HAP-1 (cell line): ENCODE measurements around the gene DMD.

Source experiments
- DNase-seq, 2 experiments: peaks; one replicate each; pipeline ENCODE4 v3.0.0-alpha.2; 2016 to 2020; ENCODE audit warnings: low spot score in 2 of 2
- H3K27me3 ChIP-seq: fragments of 250-450 bp; sonication (Bioruptor Pico); 2 replicates; pipeline ENCODE4 v1.5.1; 2020; ENCODE audit warnings: low read depth, mild to moderate bottlenecking, moderate library complexity
- H3K36me3 ChIP-seq: fragments of 250-450 bp; sonication (Bioruptor Pico); replicated peaks from 2 replicates; pipeline ENCODE4 v1.5.1; 2020; ENCODE audit warnings: mild to moderate bottlenecking
- H3K4me1 ChIP-seq: fragments of 250-450 bp; sonication (Bioruptor Pico); 2 replicates; pipeline ENCODE4 v1.5.1; 2020; ENCODE audit warnings: mild to moderate bottlenecking
- H3K4me3 ChIP-seq: fragments of 250-450 bp; sonication (Bioruptor Pico); 2 replicates; pipeline ENCODE4 v1.5.1; 2020; ENCODE audit warnings: mild to moderate bottlenecking, moderate library complexity
- H3K9me3 ChIP-seq: fragments of 250-450 bp; sonication (Bioruptor Pico); 2 replicates; pipeline ENCODE4 v1.5.1; 2020; ENCODE audit warnings: mild to moderate bottlenecking, moderate library complexity
- in situ Hi-C: fragments of 300-500 bp; cut with MboI; formaldehyde crosslinking; loops from 3 replicates; pipeline ENCODE4 v1.14.3; 2020; ENCODE audit warnings: low sequenced_read_pairs, inconsistent platforms, mixed read lengths

DMD gene

DNA sequence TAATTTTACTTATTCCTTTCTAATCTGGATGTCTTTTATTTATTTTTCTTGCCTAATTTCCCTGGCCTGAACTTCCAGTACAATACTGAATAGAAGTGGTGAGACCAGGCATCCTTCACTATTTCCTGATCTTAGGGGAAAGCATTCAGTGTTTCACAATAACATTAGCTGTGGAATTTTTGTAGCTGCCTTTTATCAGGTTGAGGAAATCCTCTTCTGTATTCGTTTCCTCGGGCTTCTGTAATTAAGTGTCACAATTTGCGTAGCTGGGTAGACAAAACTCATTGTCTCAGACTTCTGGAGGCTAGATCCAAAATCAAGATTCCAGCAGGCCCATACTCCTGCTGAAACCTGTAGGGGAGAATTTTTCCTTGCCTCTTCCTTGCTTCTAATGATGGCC lies 1541.1 kb downstream of the DMD start:
- Histone ChIP-seq H3K4me1 (no peaks in the 10 kb centered on the region), H3K4me3 (no peak overlapping the region), H3K27me3 (no peaks in the 10 kb centered on the region; the same call in 1 of the 2 replicates), H3K36me3 (no peaks in the 10 kb centered on the region), H3K9me3 (no peaks in the 10 kb centered on the region)
- in situ Hi-C loops, result loop anchor here (25.0 kb wide), 1 partner anchor 933 kb away; no protein-coding TSS in a partner anchor
- DNase-seq, result no peak

DNA sequence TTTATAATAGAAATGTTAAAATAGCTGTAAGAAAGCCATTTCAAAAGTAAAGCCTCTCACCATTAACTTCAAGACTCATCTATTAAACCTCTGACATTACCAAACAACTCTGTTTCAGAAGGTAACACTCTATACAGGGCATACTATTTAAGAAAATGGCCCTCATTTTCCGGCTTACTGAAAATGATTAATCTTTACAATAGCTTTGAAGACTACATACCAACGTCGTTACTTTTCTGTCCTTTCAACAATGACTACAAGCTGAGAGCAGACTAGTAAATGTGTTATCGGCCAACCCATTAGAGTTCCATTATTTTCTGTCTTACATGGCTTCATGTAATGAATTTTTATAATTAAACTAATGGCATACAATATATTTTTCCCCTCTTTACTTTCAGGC lies 1545.9 kb downstream of the DMD start:
- Histone ChIP-seq H3K36me3 (no peaks in the 10 kb centered on the region), H3K9me3 (no peaks in the 10 kb centered on the region)
- in situ Hi-C loops, result loop anchor here (25.0 kb wide), 1 partner anchor 928 kb away; no protein-coding TSS in a partner anchor

DNA sequence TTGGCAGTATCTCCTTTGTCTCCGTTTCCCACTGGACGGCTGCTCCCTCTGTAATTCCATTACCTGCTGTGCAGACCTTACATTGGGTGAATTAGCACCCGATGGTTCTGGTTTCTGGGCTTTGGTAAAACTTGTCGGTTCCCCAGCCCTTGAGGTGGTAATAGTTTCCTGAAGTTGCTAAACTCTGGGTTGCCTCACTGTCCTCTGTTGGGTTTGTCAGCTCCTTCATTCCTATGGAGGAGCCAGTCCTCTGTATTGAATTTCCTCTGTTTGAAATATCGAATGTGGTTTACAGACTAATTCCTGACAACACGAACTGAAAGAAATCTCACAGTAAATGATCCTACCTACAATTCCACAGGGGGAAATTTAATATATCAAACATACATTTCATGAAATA lies 1548.2 kb downstream of the DMD start:
- no peak for DNase-seq
- in situ Hi-C loops, result loop anchor here (25.0 kb wide), 1 partner anchor 926 kb away; no protein-coding TSS in a partner anchor

More for the DNA sequence above, 1545.9 kb downstream of the DMD start:
- no peak for DNase-seq
- no peaks in the 10 kb centered on the region for H3K4me1 ChIP-seq
- H3K4me3 ChIP-seq, result no peak overlapping the region
- H3K27me3 ChIP-seq, result peaks cover 9% of the 10 kb centered on the region

DNA sequence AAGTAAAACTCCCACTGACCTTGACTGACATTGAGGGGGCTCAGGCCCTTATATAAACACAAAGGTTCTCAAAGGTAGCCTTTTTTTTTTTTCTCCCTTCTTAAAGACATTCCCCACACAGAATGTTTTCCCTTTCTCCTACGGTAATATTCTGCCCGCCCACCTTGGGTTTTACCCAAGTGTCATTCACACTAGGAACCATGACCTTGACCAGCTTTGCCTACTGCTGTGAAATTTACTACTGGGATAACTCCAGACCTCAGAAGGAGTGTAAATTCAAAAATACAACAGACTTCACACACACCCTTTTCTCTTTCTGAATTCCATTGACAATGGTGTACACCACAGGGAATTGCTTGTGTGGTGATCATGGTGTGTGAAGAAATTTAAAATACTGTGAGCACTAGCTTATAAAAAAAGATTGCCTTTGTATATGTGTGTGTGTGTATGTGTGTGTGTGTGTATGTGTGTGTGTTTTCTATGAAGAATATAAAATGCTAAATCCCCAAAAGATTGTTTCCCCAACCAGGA lies 1550.0 kb downstream of the DMD start:
- in situ Hi-C loops, result loop anchor here (25.0 kb wide), 1 partner anchor 924 kb away; no protein-coding TSS in a partner anchor
- DNase-seq, result no peak
- no peaks in the 10 kb centered on the region for H3K36me3 ChIP-seq
- H3K27me3 ChIP-seq, result peaks cover 13% of the 10 kb centered on the region
- no peaks in the 10 kb centered on the region for H3K4me1 ChIP-seq
- no peaks in the 10 kb centered on the region for H3K9me3 ChIP-seq
- no peak overlapping the region for H3K4me3 ChIP-seq

More for the DNA sequence above, 1548.2 kb downstream of the DMD start:
- Histone ChIP-seq H3K36me3 (no peaks in the 10 kb centered on the region), H3K4me1 (no peaks in the 10 kb centered on the region), H3K9me3 (no peaks in the 10 kb centered on the region), H3K27me3 (peaks cover 13% of the 10 kb centered on the region), H3K4me3 (no peak overlapping the region)

DNA sequence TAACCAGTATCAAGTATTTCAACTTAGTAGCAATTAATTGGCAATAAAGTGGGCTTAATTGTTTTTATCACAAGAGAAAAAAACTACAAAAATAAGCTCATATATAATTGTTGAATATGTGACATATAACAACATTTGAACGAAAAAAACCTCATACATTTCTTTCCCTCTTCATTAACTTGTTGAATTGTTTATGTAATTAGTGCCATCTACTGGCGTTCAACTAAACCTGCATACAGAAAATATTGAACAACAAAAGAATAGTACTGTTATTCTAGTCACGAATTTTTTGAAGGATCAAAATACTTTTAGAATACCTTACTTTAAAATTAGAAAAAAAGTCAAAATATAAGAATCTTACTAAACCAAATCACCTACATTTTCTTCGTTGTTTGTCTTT lies 1553.0 kb downstream of the DMD start:
- in situ Hi-C loops, result loop anchor here (10.0 to 25.0 kb wide), 2 partner anchors 624 to 921 kb away; no protein-coding TSS in a partner anchor
- DNase-seq, result peak in 1 of 2 experiments; percentile 71
- Histone ChIP-seq H3K36me3 (no peaks in the 10 kb centered on the region), H3K9me3 (no peaks in the 10 kb centered on the region), H3K27me3 (peaks cover 10% of the 10 kb centered on the region), H3K4me3 (no peak overlapping the region), H3K4me1 (no peaks in the 10 kb centered on the region)

DNA sequence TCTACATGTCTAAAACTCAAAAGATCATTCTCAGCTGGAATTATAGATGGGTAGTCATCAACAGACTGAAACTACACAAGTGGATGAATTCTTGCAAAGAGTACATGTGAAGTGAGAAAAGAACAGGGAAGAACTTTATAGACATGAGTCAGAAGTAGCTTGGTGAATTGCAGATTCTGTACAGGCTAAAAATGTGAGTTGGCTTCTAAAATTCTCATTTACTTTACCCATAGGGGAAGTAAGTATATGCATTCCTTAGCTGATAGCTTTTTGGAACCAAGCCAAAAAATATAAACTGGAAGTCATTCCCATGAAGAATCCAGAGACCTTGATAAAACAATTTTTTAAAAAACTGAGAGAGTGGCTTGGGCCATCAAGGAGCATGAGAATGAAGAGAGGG lies 1555.3 kb downstream of the DMD start:
- Histone ChIP-seq H3K27me3 (peaks cover 4% of the 10 kb centered on the region; the same call in 1 of the 2 replicates), H3K4me3 (no peak overlapping the region), H3K9me3 (no peaks in the 10 kb centered on the region), H3K4me1 (no peaks in the 10 kb centered on the region), H3K36me3 (no peaks in the 10 kb centered on the region)
- no peak for DNase-seq
- in situ Hi-C loops, result loop anchor here (10.0 to 25.0 kb wide), 2 partner anchors 621 to 919 kb away; no protein-coding TSS in a partner anchor

DNA sequence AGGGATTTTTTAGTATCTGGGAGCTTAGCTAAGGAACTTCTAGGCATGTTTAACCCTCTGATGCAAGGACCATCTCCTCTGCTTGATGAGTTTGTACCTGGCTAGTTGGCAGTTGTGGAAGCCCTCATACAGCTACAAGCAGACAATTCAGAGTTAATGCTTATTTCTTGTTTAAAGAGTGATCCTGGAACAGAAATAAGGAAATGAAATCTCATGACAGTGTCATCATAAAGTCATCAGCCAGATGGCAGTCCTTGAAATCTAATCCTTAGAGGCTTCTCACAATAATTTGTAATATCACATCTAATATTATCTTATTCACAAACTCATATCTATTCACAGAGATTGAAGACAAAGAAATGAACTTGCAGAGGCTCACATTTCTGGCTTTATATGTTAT lies 1557.9 kb downstream of the DMD start:
- no peak overlapping the region for H3K4me3 ChIP-seq
- DNase-seq, result no peak
- H3K9me3 ChIP-seq, result no peaks in the 10 kb centered on the region
- no peaks in the 10 kb centered on the region for H3K27me3 ChIP-seq
- H3K4me1 ChIP-seq, result no peaks in the 10 kb centered on the region
- H3K36me3 ChIP-seq, result no peaks in the 10 kb centered on the region
- in situ Hi-C loops, result loop anchor here (10.0 to 25.0 kb wide), 2 partner anchors 619 to 916 kb away; no protein-coding TSS in a partner anchor

DNA sequence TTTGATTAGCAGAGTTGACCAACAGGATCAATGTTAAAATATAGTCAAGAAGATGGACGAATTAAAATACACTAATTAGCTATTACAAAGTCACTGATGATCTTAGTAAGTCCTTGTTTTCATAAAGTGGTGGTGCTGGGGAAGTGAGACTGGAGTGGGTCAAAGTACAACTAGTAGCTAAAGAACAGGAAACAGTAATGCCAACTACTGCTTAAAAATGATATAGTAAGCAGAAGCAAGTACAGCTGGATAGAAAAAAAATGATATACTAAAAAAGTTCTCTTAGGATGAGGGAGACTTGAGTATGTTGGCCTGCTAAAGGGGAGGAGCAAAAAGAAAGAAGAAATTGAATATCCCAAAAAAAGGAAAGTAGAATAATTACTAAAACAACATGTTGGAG lies 1558.7 kb downstream of the DMD start:
- no peak for DNase-seq
- no peak overlapping the region for H3K4me3 ChIP-seq
- no peaks in the 10 kb centered on the region for H3K4me1 ChIP-seq
- in situ Hi-C loops, result loop anchor here (10.0 to 25.0 kb wide), 2 partner anchors 618 to 915 kb away; no protein-coding TSS in a partner anchor
- H3K27me3 ChIP-seq, result no peaks in the 10 kb centered on the region
- no peaks in the 10 kb centered on the region for H3K36me3 ChIP-seq
- H3K9me3 ChIP-seq, result no peaks in the 10 kb centered on the region

DNA sequence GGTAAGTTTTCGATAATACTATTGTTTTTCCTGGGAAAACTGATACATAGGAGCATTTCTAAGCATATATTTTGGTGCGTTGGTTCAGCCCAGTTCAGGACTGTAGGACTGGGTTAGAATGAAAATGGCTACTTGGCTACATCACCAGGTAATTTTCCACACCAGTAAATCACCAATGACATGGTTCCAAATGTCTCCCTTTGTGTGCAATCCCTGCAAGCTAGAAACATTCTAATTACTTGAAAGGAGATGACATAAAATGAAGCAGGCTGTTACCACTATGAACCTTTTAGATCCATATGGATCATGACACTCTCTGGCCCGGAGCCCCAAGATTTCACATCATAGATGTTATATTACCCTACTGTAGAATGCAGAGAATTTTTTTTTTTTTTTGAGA lies 1562.1 kb downstream of the DMD start:
- in situ Hi-C loops, result no loop called here
- no peak overlapping the region for H3K4me3 ChIP-seq
- H3K4me1 ChIP-seq, result no peaks in the 10 kb centered on the region
- no peak for DNase-seq
- no peaks in the 10 kb centered on the region for H3K9me3 ChIP-seq
- H3K36me3 ChIP-seq, result no peaks in the 10 kb centered on the region
- H3K27me3 ChIP-seq, result no peaks in the 10 kb centered on the region

DNA sequence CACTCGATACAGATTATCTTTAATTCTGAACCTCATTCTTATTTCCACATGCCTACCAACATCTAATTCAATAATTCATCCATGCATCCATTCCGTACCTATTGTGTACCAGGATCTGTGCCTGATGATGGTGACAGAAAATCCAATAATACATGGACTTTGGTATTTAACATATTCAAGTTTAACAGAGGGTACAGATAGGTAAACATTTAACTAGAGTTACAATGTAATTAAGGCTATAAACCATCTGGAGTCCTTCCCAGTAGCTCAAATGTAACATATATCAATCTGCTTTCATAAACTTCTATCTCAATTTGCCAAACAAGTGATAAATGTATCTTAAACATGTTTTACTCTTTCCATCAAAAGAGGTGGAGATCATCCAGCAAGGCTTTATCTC lies 1578.0 kb downstream of the DMD start:
- Histone ChIP-seq H3K4me1 (peaks cover 20% of the 10 kb centered on the region), H3K36me3 (no peaks in the 10 kb centered on the region), H3K4me3 (no peak overlapping the region), H3K27me3 (no peaks in the 10 kb centered on the region; the same call in 1 of the 2 replicates), H3K9me3 (no peaks in the 10 kb centered on the region)
- no peak for DNase-seq
- in situ Hi-C loops, result no loop called here

DNA sequence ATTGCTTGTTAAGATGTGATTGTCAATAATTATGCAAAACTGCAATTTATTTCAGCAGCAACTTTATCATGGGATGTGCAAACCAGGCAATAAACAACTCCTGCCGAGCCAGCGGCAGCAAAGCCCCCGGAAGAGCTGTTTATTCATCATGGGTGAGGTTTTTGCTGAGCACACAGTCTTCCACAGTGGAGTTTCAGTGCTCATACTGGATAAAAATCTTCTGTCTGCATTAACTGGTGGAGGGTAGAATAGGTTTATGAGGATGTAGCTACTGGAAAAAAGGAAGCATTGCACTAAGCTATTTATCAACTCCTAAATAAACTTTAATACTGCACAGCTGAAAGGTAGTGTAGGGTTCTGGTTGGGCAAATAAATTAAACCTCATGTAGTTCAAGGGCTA lies 1582.2 kb downstream of the DMD start:
- Histone ChIP-seq H3K36me3 (no peaks in the 10 kb centered on the region), H3K4me3 (no peak overlapping the region), H3K4me1 (peaks cover 20% of the 10 kb centered on the region), H3K9me3 (no peaks in the 10 kb centered on the region), H3K27me3 (no peaks in the 10 kb centered on the region)
- in situ Hi-C loops, result no loop called here
- no peak for DNase-seq

DNA sequence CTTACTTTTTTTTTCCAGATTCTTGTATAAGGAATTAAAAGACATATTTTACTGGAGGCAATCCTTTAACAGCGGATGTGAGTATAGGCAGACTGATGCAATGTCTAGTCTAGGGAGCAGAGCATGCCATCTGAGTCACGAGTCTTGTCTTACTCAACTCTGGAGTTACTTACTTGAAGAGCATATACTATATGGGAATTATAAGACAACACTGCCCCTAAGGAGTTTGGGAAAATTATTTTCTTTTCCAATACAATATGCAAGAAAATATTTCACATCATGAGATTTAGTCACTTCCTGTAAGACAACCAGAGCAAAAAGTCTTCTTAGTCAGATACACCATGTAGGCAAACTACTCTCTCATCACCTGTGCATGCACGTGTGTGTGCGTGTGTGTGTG lies 1602.2 kb downstream of the DMD start:
- Histone ChIP-seq H3K9me3 (no peaks in the 10 kb centered on the region), H3K27me3 (no peaks in the 10 kb centered on the region), H3K36me3 (no peaks in the 10 kb centered on the region), H3K4me3 (no peak overlapping the region), H3K4me1 (0 out of 2 replicates have a peak, but pooled peaks cover 2% of the 10 kb centered on the region)
- in situ Hi-C loops, result no loop called here
- DNase-seq, result no peak

DNA sequence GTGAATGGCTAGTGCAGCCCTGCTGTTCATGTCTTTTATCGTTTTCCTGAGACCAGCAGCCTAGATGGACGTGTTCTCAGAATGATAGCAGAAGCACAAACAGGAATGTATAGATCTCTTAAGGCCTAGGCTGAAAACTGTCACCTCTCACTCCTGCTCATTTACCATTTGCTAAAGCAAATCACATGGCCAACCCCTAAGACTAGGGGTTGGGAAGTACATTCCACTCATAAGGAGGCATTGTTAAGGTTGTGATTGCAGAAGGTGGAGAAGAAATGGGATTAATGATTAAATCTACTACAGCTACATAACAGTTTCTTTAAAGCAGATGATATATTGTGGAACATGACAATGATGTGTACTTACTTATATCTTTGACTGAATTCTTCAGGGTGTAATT lies 1602.7 kb downstream of the DMD start:
- Histone ChIP-seq H3K4me1 (no peaks in the 10 kb centered on the region), H3K36me3 (no peaks in the 10 kb centered on the region), H3K4me3 (no peak overlapping the region), H3K9me3 (no peaks in the 10 kb centered on the region), H3K27me3 (no peaks in the 10 kb centered on the region)
- in situ Hi-C loops, result no loop called here
- no peak for DNase-seq

DNA sequence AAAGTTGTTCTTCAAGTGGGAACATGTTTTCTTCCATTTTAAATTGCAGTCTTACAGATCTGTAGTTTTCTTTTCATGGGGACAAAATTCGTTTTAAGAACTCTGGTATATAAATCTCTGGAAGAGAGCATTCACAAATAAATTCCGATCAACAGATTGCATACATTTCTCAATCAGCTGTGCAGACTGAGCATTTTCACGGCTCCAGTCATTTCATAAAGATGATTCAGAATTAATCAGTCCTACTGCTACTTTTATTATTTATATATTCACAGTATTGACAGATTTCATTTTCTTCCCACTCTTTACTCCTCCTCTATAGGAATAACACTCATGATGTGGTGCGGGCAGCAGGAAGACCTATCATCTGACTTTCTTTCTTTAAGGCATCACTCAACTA lies 1604.6 kb downstream of the DMD start:
- Histone ChIP-seq H3K4me1 (no peaks in the 10 kb centered on the region), H3K27me3 (no peaks in the 10 kb centered on the region), H3K36me3 (no peaks in the 10 kb centered on the region), H3K9me3 (no peaks in the 10 kb centered on the region), H3K4me3 (no peak overlapping the region)
- in situ Hi-C loops, result no loop called here
- DNase-seq, result no peak
